H9 (cell line): ENCODE results near the gene HTRA3. TPM values are rescaled to one million over a fixed set of nuclear protein-coding genes. Genes with fewer than 3 reads are reported as not detected.

Source experiments
- DNase-seq: peaks from one replicate; pipeline ENCODE4 v3.0.0-alpha.2; 2017
- H2AFZ ChIP-seq: one replicate; pipeline ENCODE4 v1.6.1; 2013; ENCODE audit warnings: mild to moderate bottlenecking, low read length, control low read depth, moderate library complexity
- H2AK5ac ChIP-seq: 2 replicates; pipeline ENCODE4 v1.6.1; 2013; ENCODE audit warnings: low read length, control low read depth, mixed read lengths; ENCODE audit not compliant: insufficient read length
- H2BK120ac ChIP-seq: one replicate; pipeline ENCODE4 v1.6.1; 2013; ENCODE audit warnings: low read depth, mild to moderate bottlenecking, low read length, control low read depth, inconsistent platforms; ENCODE audit not compliant: poor library complexity, severe bottlenecking
- H2BK12ac ChIP-seq: 2 replicates; pipeline ENCODE4 v1.6.1; 2013; ENCODE audit warnings: low read length, control low read depth, mixed read lengths, low read depth; ENCODE audit not compliant: insufficient read length
- H2BK15ac ChIP-seq: 2 replicates; pipeline ENCODE4 v1.6.1; 2013; ENCODE audit warnings: low read depth, low read length, control low read depth
- H2BK20ac ChIP-seq: one replicate; pipeline ENCODE4 v1.6.1; 2013; ENCODE audit warnings: low read depth, mild to moderate bottlenecking, low read length, control low read depth, inconsistent platforms; ENCODE audit not compliant: poor library complexity, severe bottlenecking
- H2BK5ac ChIP-seq: 2 replicates; pipeline ENCODE4 v1.6.1; 2013; ENCODE audit warnings: low read length, control low read depth, mixed read lengths; ENCODE audit not compliant: insufficient read length
- H3K14ac ChIP-seq: 2 replicates; pipeline ENCODE4 v1.6.1; 2013; ENCODE audit warnings: low read length, control low read depth; ENCODE audit not compliant: insufficient read depth
- H3K18ac ChIP-seq: 2 replicates; pipeline ENCODE4 v1.6.1; 2013; ENCODE audit warnings: low read depth, mild to moderate bottlenecking, mixed read lengths, low read length, control low read depth; ENCODE audit not compliant: insufficient read length
- H3K23ac ChIP-seq: 2 replicates; pipeline ENCODE4 v1.6.1; 2013; ENCODE audit warnings: low read length, control low read depth, mixed read lengths, low read depth; ENCODE audit not compliant: insufficient read length
- H3K23me2 ChIP-seq: 2 replicates; pipeline ENCODE4 v1.6.1; 2013; ENCODE audit warnings: low read depth, mild to moderate bottlenecking, mixed read lengths, low read length, control low read depth; ENCODE audit not compliant: insufficient read length, poor library complexity, severe bottlenecking
- H3K27ac ChIP-seq: 2 replicates; pipeline ENCODE4 v1.5.1; 2013; ENCODE audit warnings: low read length, control low read depth, mixed read lengths, low read depth; ENCODE audit not compliant: insufficient read length
- H3K27me3 ChIP-seq: 2 replicates; pipeline ENCODE4 v1.6.1; 2013; ENCODE audit warnings: low read length, control low read depth, inconsistent platforms; ENCODE audit not compliant: insufficient read depth
- H3K4ac ChIP-seq: 2 replicates; pipeline ENCODE4 v1.6.1; 2013; ENCODE audit warnings: low read depth, mild to moderate bottlenecking, control low read depth, inconsistent platforms, low read length, moderate library complexity
- H3K4me1 ChIP-seq: 2 replicates; pipeline ENCODE4 v1.6.1; 2013; ENCODE audit warnings: low read length, control low read depth, inconsistent platforms; ENCODE audit not compliant: insufficient read depth
- H3K4me2 ChIP-seq: 2 replicates; pipeline ENCODE4 v1.6.1; 2013; ENCODE audit warnings: low read length, control low read depth, mixed read lengths; ENCODE audit not compliant: insufficient read length, insufficient read depth
- H3K56ac ChIP-seq: 2 replicates; pipeline ENCODE4 v1.6.1; 2013; ENCODE audit warnings: low read depth, mild to moderate bottlenecking, mixed read lengths, low read length, control low read depth; ENCODE audit not compliant: insufficient read length
- H3K79me1 ChIP-seq: 2 replicates; pipeline ENCODE4 v1.6.1; 2013; ENCODE audit warnings: low read depth, mild to moderate bottlenecking, moderate library complexity, low read length, control low read depth, inconsistent platforms; ENCODE audit not compliant: insufficient read depth, poor library complexity, severe bottlenecking
- H3K79me2 ChIP-seq: 2 replicates; pipeline ENCODE4 v1.6.1; 2013; ENCODE audit warnings: low read length, control low read depth, inconsistent platforms; ENCODE audit not compliant: insufficient read depth
- H3K9ac ChIP-seq: 2 replicates; pipeline ENCODE4 v1.6.1; 2013; ENCODE audit warnings: low read length, control low read depth, mixed read lengths; ENCODE audit not compliant: insufficient read length; ENCODE audit errors: extremely low read depth
- H3K9me3 ChIP-seq: one replicate; pipeline ENCODE4 v1.6.1; 2013; ENCODE audit warnings: low read depth, low read length, inconsistent platforms; ENCODE audit not compliant: control insufficient read depth
- H3T11ph ChIP-seq: one replicate; pipeline ENCODE4 v1.6.1; 2013; ENCODE audit warnings: mild to moderate bottlenecking, low read length, control low read depth, inconsistent platforms
- H4K20me1 ChIP-seq: one replicate; pipeline ENCODE4 v1.6.1; 2013; ENCODE audit not compliant: control insufficient read depth, insufficient read length, insufficient read depth
- H4K5ac ChIP-seq: 2 replicates; pipeline ENCODE4 v1.6.1; 2013; ENCODE audit warnings: low read depth, mild to moderate bottlenecking, mixed read lengths, low read length, control low read depth; ENCODE audit not compliant: insufficient read length
- H4K8ac ChIP-seq: replicated peaks from 2 replicates; pipeline ENCODE4 v1.6.1; 2013; ENCODE audit warnings: low read length, control low read depth, mixed read lengths, low read depth; ENCODE audit not compliant: insufficient read length
- H4K91ac ChIP-seq: 2 replicates; pipeline ENCODE4 v1.6.1; 2013; ENCODE audit warnings: low read depth, mild to moderate bottlenecking, moderate library complexity, mixed read lengths, low read length, control low read depth; ENCODE audit not compliant: insufficient read length
- H3K27ac Mint-ChIP-seq, 3 experiments: 2 replicates in 2 of 3; 3 replicates in 1 of 3; pipeline ENCODE4 v1.8.0; 2020 to 2021; ENCODE audit warnings: mixed read lengths in 3 of 3, mild to moderate bottlenecking in 1 of 3, moderate library complexity in 1 of 3
- H3K27me3 Mint-ChIP-seq: 2 replicates; pipeline ENCODE4 v1.8.0; 2021; ENCODE audit warnings: low read depth, mild to moderate bottlenecking, moderate library complexity, mixed read lengths
- H3K36me3 Mint-ChIP-seq, 3 experiments: 2 replicates in 2 of 3; 3 replicates in 1 of 3; pipeline ENCODE4 v1.8.0; 2020 to 2021; ENCODE audit warnings: low read depth in 3 of 3, mixed read lengths in 3 of 3; ENCODE audit not compliant: insufficient read depth in 1 of 3
- H3K4me1 Mint-ChIP-seq, 2 experiments: 2 replicates each; pipeline ENCODE4 v1.8.0; 2020; ENCODE audit warnings: mixed read lengths in 2 of 2
- H3K4me3 Mint-ChIP-seq, 2 experiments: 2 replicates in 1 of 2; 3 replicates in 1 of 2; pipeline ENCODE4 v1.8.0; 2020 to 2021; ENCODE audit warnings: mild to moderate bottlenecking in 2 of 2, mixed read lengths in 2 of 2, moderate library complexity in 1 of 2
- H3K9me3 Mint-ChIP-seq, 2 experiments: 2 replicates in 1 of 2; 3 replicates in 1 of 2; pipeline ENCODE4 v1.8.0; 2020; ENCODE audit warnings: mild to moderate bottlenecking in 2 of 2, mixed read lengths in 2 of 2, moderate library complexity in 1 of 2
- CTCF ChIP-seq: fragments of 200-600 bp; sonication (generic); conservative IDR thresholded peaks from 3 replicates; pipeline ENCODE4 v1.8.0; 2021; ENCODE audit warnings: antibody characterized with exemption, mild to moderate bottlenecking
- WGBS: extraction: QIAGEN DNeasy Blood & Tissue Kit; methylation state at CpG from one replicate; pipeline ENCODE4 v1.1.7; 2013; ENCODE audit warnings: missing lambda C conversion rate, low lambda C conversion rate, mixed read lengths; ENCODE audit not compliant: insufficient read length; ENCODE audit errors: extremely low coverage; 5-methylcytosine and 5-hydroxymethylcytosine counted together
- total RNA-seq: library from RNA; stranded (reverse); gene quantifications from 2 replicates; pipeline ENCODE4 v1.2.1, GENCODE V29; 2021

The HTRA3 gene
- total RNA-seq, 1 experiment from 2014 or later: 3.0 TPM

GRCh38 chr4:8278009-8278395 lies 8.4 kb downstream of the HTRA3 start:
- H3K18ac ChIP-seq: no peak overlapping the region
- Mint-ChIP-seq H3K27ac (no peak overlapping the region), H3K4me1 (peaks cover 0 to 2% of the 10 kb centered on the region in 2 experiments; a peak in 1 of 4 replicates), H3K27me3 (peaks cover 3% of the 10 kb centered on the region), H3K36me3 (no peaks in the 10 kb centered on the region), H3K4me3 (no peak overlapping the region), H3K9me3 (no peaks in the 10 kb centered on the region)
- H3K23me2 ChIP-seq: no peaks in the 10 kb centered on the region
- WGBS: no CpG with 5 or more reads among the region's 6 CpGs
- no peak overlapping the region for H4K8ac ChIP-seq
- no peak overlapping the region for H3K4me2 ChIP-seq
- H2BK120ac ChIP-seq: no peak overlapping the region
- no peak overlapping the region for H2BK20ac ChIP-seq
- H3T11ph ChIP-seq: no peak overlapping the region
- no peak overlapping the region for H2AFZ ChIP-seq
- no peak overlapping the region for H3K23ac ChIP-seq
- H3K4ac ChIP-seq: no peak overlapping the region
- no peak overlapping the region for H3K27ac ChIP-seq
- no peak overlapping the region for H4K91ac ChIP-seq
- TF ChIP-seq CTCF: no peak
- no peaks in the 10 kb centered on the region for H3K9me3 ChIP-seq
- H4K20me1 ChIP-seq: no peaks in the 10 kb centered on the region
- no peak overlapping the region for H3K56ac ChIP-seq
- no peak overlapping the region for H2BK5ac ChIP-seq
- no peak overlapping the region for H2BK15ac ChIP-seq
- no peak overlapping the region for H2BK12ac ChIP-seq
- DNase-seq: no peak
- no peak overlapping the region for H3K9ac ChIP-seq
- H3K79me1 ChIP-seq: no peaks in the 10 kb centered on the region
- H3K79me2 ChIP-seq: no peaks in the 10 kb centered on the region
- H4K5ac ChIP-seq: no peak overlapping the region
- no peaks in the 10 kb centered on the region for H3K27me3 ChIP-seq
- no peak overlapping the region for H3K14ac ChIP-seq
- no peak overlapping the region for H2AK5ac ChIP-seq
- H3K4me1 ChIP-seq: no peaks in the 10 kb centered on the region
